DOHH2 (cell line): Measurements from ENCODE around the gene FAM180B.

Experiments
- H3F3A ChIP-seq: fragments of 200-600 bp; sonication (generic), shearing (Covaris generic); 2 replicates; pipeline ENCODE4 v1.6.0; 2016; ENCODE audit warnings: antibody characterized with exemption, mild to moderate bottlenecking; ENCODE audit not compliant: control insufficient read depth, insufficient read depth
- H3K27ac ChIP-seq: fragments of 200-600 bp; sonication (generic); 2 replicates; pipeline ENCODE4 v1.5.1; 2014; ENCODE audit warnings: low read depth, mild to moderate bottlenecking, low read length, moderate library complexity
- H3K27me3 ChIP-seq: fragments of 200-600 bp; sonication (generic); 2 replicates; pipeline ENCODE4 v1.6.1; 2014; ENCODE audit warnings: mild to moderate bottlenecking, low read length, mixed read lengths; ENCODE audit not compliant: control insufficient read depth
- H3K36me3 ChIP-seq: fragments of 200-600 bp; sonication (generic); 2 replicates; pipeline ENCODE4 v1.6.1; 2014; ENCODE audit warnings: mild to moderate bottlenecking, low read length, moderate library complexity, mixed read lengths; ENCODE audit not compliant: control insufficient read depth
- H3K4me1 ChIP-seq: fragments of 200-600 bp; sonication (generic); 2 replicates; pipeline ENCODE4 v1.6.1; 2014; ENCODE audit warnings: mild to moderate bottlenecking, low read length, mixed read lengths; ENCODE audit not compliant: control insufficient read depth
- H3K4me2 ChIP-seq: fragments of 200-600 bp; sonication (generic); 2 replicates; pipeline ENCODE4 v1.6.0; 2014; ENCODE audit warnings: mild to moderate bottlenecking, low read length, moderate library complexity
- H3K4me3 ChIP-seq: fragments of 200-600 bp; sonication (generic); 2 replicates; pipeline ENCODE4 v1.5.1; 2014; ENCODE audit warnings: mild to moderate bottlenecking, low read length, mixed read lengths
- H3K79me2 ChIP-seq: fragments of 200-600 bp; sonication (generic); 2 replicates; pipeline ENCODE4 v1.6.1; 2014; ENCODE audit warnings: mild to moderate bottlenecking, low read length, mixed read lengths; ENCODE audit not compliant: control insufficient read depth
- H3K9me2 ChIP-seq: fragments of 200-600 bp; sonication (generic); replicated peaks from 2 replicates; pipeline ENCODE4 v1.6.1; 2014; ENCODE audit warnings: mild to moderate bottlenecking, low read length, mixed read lengths; ENCODE audit not compliant: control insufficient read depth
- H3K9me3 ChIP-seq: fragments of 200-600 bp; sonication (generic); 2 replicates; pipeline ENCODE4 v1.6.1; 2014; ENCODE audit warnings: antibody characterized with exemption, low read length, mixed read lengths; ENCODE audit not compliant: control insufficient read depth, insufficient read depth
- H4K20me1 ChIP-seq: fragments of 200-600 bp; sonication (generic); 2 replicates; pipeline ENCODE4 v1.6.0; 2014; ENCODE audit warnings: low read depth, mild to moderate bottlenecking, antibody characterized with exemption, low read length, moderate library complexity; ENCODE audit not compliant: control insufficient read depth, insufficient read depth
- CTCF ChIP-seq: fragments of 200-600 bp; sonication (generic); IDR thresholded peaks from one replicate; pipeline ENCODE4 v1.5.1; 2014; ENCODE audit warnings: antibody characterized with exemption, mild to moderate bottlenecking, low read depth, low read length; ENCODE audit not compliant: poor library complexity, severe bottlenecking
- EZH2phosphoT487 ChIP-seq: fragments of 200-600 bp; sonication (generic); IDR thresholded peaks from 2 replicates; pipeline ENCODE4 v1.6.1; 2017; ENCODE audit warnings: borderline replicate concordance, mild to moderate bottlenecking, antibody characterized with exemption, low read length, moderate library complexity, mixed read lengths

Gene FAM180B

GRCh38 chr11:47605921-47606320 is 19.4 kb downstream of the FAM180B start:
- no peak overlapping the region for H3K4me3 ChIP-seq

GRCh38 chr11:47606731-47607130 is 20.3 kb downstream of the FAM180B start:
- no peak overlapping the region for H3K27ac ChIP-seq

More at GRCh38 chr11:47605921-47606320, 19.4 kb downstream of the FAM180B start:
- no peaks in the 10 kb centered on the region for H3K36me3 ChIP-seq
- H3K4me2 ChIP-seq, result no peak overlapping the region
- H4K20me1 ChIP-seq, result no peaks in the 10 kb centered on the region
- H3K4me1 ChIP-seq, result peaks cover 2% of the 10 kb centered on the region
- no peak overlapping the region for H3K27ac ChIP-seq
- no peaks in the 10 kb centered on the region for H3F3A ChIP-seq
- 0 out of 2 replicates have a peak, but pooled peaks cover 2% of the 10 kb centered on the region for H3K27me3 ChIP-seq
- TF ChIP-seq CTCF, result no peak
- no peak for TF ChIP-seq EZH2phosphoT487
- no peaks in the 10 kb centered on the region for H3K9me3 ChIP-seq
- H3K79me2 ChIP-seq, result no peaks in the 10 kb centered on the region
- no peaks in the 10 kb centered on the region for H3K9me2 ChIP-seq

GRCh38 chr11:47607380-47607779 is 20.9 kb downstream of the FAM180B start:
- H3K4me3 ChIP-seq, result no peak overlapping the region
- no peak overlapping the region for H3K27ac ChIP-seq
- peaks cover 16% of the 10 kb centered on the region for H3K4me1 ChIP-seq

More at GRCh38 chr11:47606731-47607130, 20.3 kb downstream of the FAM180B start:
- Histone ChIP-seq H3F3A (no peaks in the 10 kb centered on the region), H3K27me3 (0 out of 2 replicates have a peak, but pooled peaks cover 2% of the 10 kb centered on the region), H3K4me1 (peaks cover 10% of the 10 kb centered on the region), H3K9me2 (no peaks in the 10 kb centered on the region), H4K20me1 (no peaks in the 10 kb centered on the region), H3K4me3 (no peak overlapping the region), H3K79me2 (no peaks in the 10 kb centered on the region), H3K36me3 (no peaks in the 10 kb centered on the region), H3K4me2 (no peak overlapping the region), H3K9me3 (no peaks in the 10 kb centered on the region)
- TF ChIP-seq CTCF, result no peak
- no peak for TF ChIP-seq EZH2phosphoT487

More at GRCh38 chr11:47607380-47607779, 20.9 kb downstream of the FAM180B start:
- H3K9me2 ChIP-seq, result no peaks in the 10 kb centered on the region
- H3K36me3 ChIP-seq, result no peaks in the 10 kb centered on the region
- no peaks in the 10 kb centered on the region for H3K9me3 ChIP-seq
- H3K79me2 ChIP-seq, result no peaks in the 10 kb centered on the region
- no peaks in the 10 kb centered on the region for H4K20me1 ChIP-seq
- no peaks in the 10 kb centered on the region for H3F3A ChIP-seq
- H3K27me3 ChIP-seq, result 0 out of 2 replicates have a peak, but pooled peaks cover 2% of the 10 kb centered on the region
- H3K4me2 ChIP-seq, result no peak overlapping the region
- no peak for TF ChIP-seq EZH2phosphoT487
- TF ChIP-seq CTCF, result no peak
